Measurements from ENCODE around the gene CSNK1G1.
"Not testable (repeated sequence)": the region's sequence is repeated elsewhere in the genome, so short reads cannot be mapped to it uniquely, and the experiment has no call there.

The CSNK1G1 gene

GRCh38 chr15:64122444-64122843 lies 233.5 kb downstream of the CSNK1G1 start:
- TF ChIP-seq CTCF (IDR thresholded peaks at IDR 0.05) (no peak), ZFX (IDR thresholded peaks at IDR 0.05; ENCODE audit: borderline replicate concordance) (no peak)
- no peak overlapping the region for H3K27ac ChIP-seq

- no peak for TF ChIP-seq CTCF (IDR thresholded peaks at IDR 0.05)
- TF ChIP-seq ZFX (IDR thresholded peaks at IDR 0.05; ENCODE audit: borderline replicate concordance) = no peak
- no peak overlapping the region; the same call in 1 of the 2 replicates for H3K27ac ChIP-seq
These were observed 234.4 kb downstream of the CSNK1G1 start for GRCh38 chr15:64121614-64122013.

GRCh38 chr15:64120322-64120721 lies 235.7 kb downstream of the CSNK1G1 start:
- H3K27ac ChIP-seq = not testable (repeated sequence)

GRCh38 chr15:64117759-64118487 lies 238.1 kb downstream of the CSNK1G1 start:
- no peak overlapping the region for H3K27ac ChIP-seq
- TF ChIP-seq CTCF (IDR thresholded peaks at IDR 0.05) (no peak), ZFX (IDR thresholded peaks at IDR 0.05; ENCODE audit: borderline replicate concordance) (no peak)
